Activated naive CD8-positive, alpha-beta T cell (primary cell): ENCODE results near the gene ADAMTS8.
A peak's percentile ranks its signal among the peaks of the same experiment; 100 is the strongest.

ENCODE experiments used
- H3K27ac Mint-ChIP-seq: one replicate; pipeline ENCODE4 v1.8.0; 2021; ENCODE audit warnings: mixed read lengths
- H3K27me3 Mint-ChIP-seq: one replicate; pipeline ENCODE4 v1.8.0; 2021; ENCODE audit warnings: mixed read lengths
- H3K36me3 Mint-ChIP-seq: one replicate; pipeline ENCODE4 v1.8.0; 2021; ENCODE audit warnings: mixed read lengths
- H3K4me1 Mint-ChIP-seq: one replicate; pipeline ENCODE4 v1.8.0; 2021; ENCODE audit warnings: low read depth, mixed read lengths
- H3K4me3 Mint-ChIP-seq: one replicate; pipeline ENCODE4 v1.8.0; 2021; ENCODE audit warnings: mild to moderate bottlenecking, mixed read lengths
- H3K9me3 Mint-ChIP-seq: one replicate; pipeline ENCODE4 v1.8.0; 2021; ENCODE audit warnings: low read depth, mixed read lengths

Gene ADAMTS8

GRCh38 chr11:130428316-130429119, at the start of gene ADAMTS8:
TSS of gene ADAMTS8 (minus strand) at chr11:130428609. CDS start at chr11:130428286, 323 bp downstream.
- Mint-ChIP-seq H3K36me3 (no peaks in the 10 kb centered on the region), H3K27ac (no peak within 1 kb of the TSS), H3K27me3 (peaks cover 34% of the 10 kb centered on the region), H3K4me3 (peak within 1 kb of the TSS; percentile 75), H3K4me1 (peaks cover 13% of the 10 kb centered on the region), H3K9me3 (no peaks in the 10 kb centered on the region)

GRCh38 chr11:130477586-130478203, 49.3 kb upstream of the ADAMTS8 start:
- Mint-ChIP-seq H3K9me3 (no peaks in the 10 kb centered on the region), H3K27ac (no peak overlapping the region), H3K4me1 (no peaks in the 10 kb centered on the region), H3K36me3 (no peaks in the 10 kb centered on the region), H3K27me3 (no peaks in the 10 kb centered on the region), H3K4me3 (no peak overlapping the region)

GRCh38 chr11:130476922-130477491, 48.6 kb upstream of the ADAMTS8 start:
- Mint-ChIP-seq H3K36me3 (no peaks in the 10 kb centered on the region), H3K4me1 (no peaks in the 10 kb centered on the region), H3K4me3 (no peak overlapping the region), H3K9me3 (no peaks in the 10 kb centered on the region), H3K27me3 (no peaks in the 10 kb centered on the region), H3K27ac (no peak overlapping the region)

- no peaks in the 10 kb centered on the region for H3K4me1 Mint-ChIP-seq
- no peak overlapping the region for H3K4me3 Mint-ChIP-seq
- no peaks in the 10 kb centered on the region for H3K36me3 Mint-ChIP-seq
- no peaks in the 10 kb centered on the region for H3K27me3 Mint-ChIP-seq
- no peak overlapping the region for H3K27ac Mint-ChIP-seq
- H3K9me3 Mint-ChIP-seq: no peaks in the 10 kb centered on the region
These were observed 48.0 kb upstream of the ADAMTS8 start for GRCh38 chr11:130476200-130476921.

- H3K4me1 Mint-ChIP-seq: no peaks in the 10 kb centered on the region
- H3K9me3 Mint-ChIP-seq: no peaks in the 10 kb centered on the region
- no peaks in the 10 kb centered on the region for H3K36me3 Mint-ChIP-seq
These were observed 47.1 kb upstream of the ADAMTS8 start for GRCh38 chr11:130475426-130476053.

GRCh38 chr11:130474637-130475400, 46.4 kb upstream of the ADAMTS8 start:
- Mint-ChIP-seq H3K27me3 (no peaks in the 10 kb centered on the region), H3K36me3 (no peaks in the 10 kb centered on the region), H3K9me3 (no peaks in the 10 kb centered on the region), H3K4me1 (no peaks in the 10 kb centered on the region), H3K27ac (no peak overlapping the region), H3K4me3 (no peak overlapping the region)

More at GRCh38 chr11:130475426-130476053, 47.1 kb upstream of the ADAMTS8 start:
- Mint-ChIP-seq H3K4me3 (no peak overlapping the region), H3K27ac (no peak overlapping the region), H3K27me3 (no peaks in the 10 kb centered on the region)

- H3K27me3 Mint-ChIP-seq: no peaks in the 10 kb centered on the region
- no peaks in the 10 kb centered on the region for H3K36me3 Mint-ChIP-seq
- no peaks in the 10 kb centered on the region for H3K4me1 Mint-ChIP-seq
- no peak overlapping the region for H3K27ac Mint-ChIP-seq
- H3K9me3 Mint-ChIP-seq: no peaks in the 10 kb centered on the region
- H3K4me3 Mint-ChIP-seq: no peak overlapping the region
These were observed 45.5 kb upstream of the ADAMTS8 start for GRCh38 chr11:130473795-130474377.

- H3K27ac Mint-ChIP-seq: no peak overlapping the region
- no peaks in the 10 kb centered on the region for H3K36me3 Mint-ChIP-seq
- no peaks in the 10 kb centered on the region for H3K27me3 Mint-ChIP-seq
- H3K9me3 Mint-ChIP-seq: no peaks in the 10 kb centered on the region
- no peak overlapping the region for H3K4me3 Mint-ChIP-seq
- no peaks in the 10 kb centered on the region for H3K4me1 Mint-ChIP-seq
These were observed 44.8 kb upstream of the ADAMTS8 start for GRCh38 chr11:130473056-130473794.

- Mint-ChIP-seq H3K9me3 (no peaks in the 10 kb centered on the region), H3K36me3 (no peaks in the 10 kb centered on the region), H3K27ac (no peak overlapping the region)
These were observed 44.1 kb upstream of the ADAMTS8 start for GRCh38 chr11:130472434-130472961.

GRCh38 chr11:130471731-130472433, 43.5 kb upstream of the ADAMTS8 start:
- Mint-ChIP-seq H3K27ac (no peak overlapping the region), H3K4me3 (no peak overlapping the region), H3K27me3 (no peaks in the 10 kb centered on the region), H3K4me1 (no peaks in the 10 kb centered on the region), H3K9me3 (no peaks in the 10 kb centered on the region), H3K36me3 (no peaks in the 10 kb centered on the region)

More at GRCh38 chr11:130472434-130472961, 44.1 kb upstream of the ADAMTS8 start:
- Mint-ChIP-seq H3K4me1 (no peaks in the 10 kb centered on the region), H3K27me3 (no peaks in the 10 kb centered on the region), H3K4me3 (no peak overlapping the region)

GRCh38 chr11:130470832-130471706, 42.7 kb upstream of the ADAMTS8 start:
- Mint-ChIP-seq H3K36me3 (no peaks in the 10 kb centered on the region), H3K4me1 (no peaks in the 10 kb centered on the region), H3K9me3 (no peaks in the 10 kb centered on the region), H3K27me3 (no peaks in the 10 kb centered on the region), H3K27ac (no peak overlapping the region), H3K4me3 (no peak overlapping the region)

GRCh38 chr11:130469181-130469580, 40.8 kb upstream of the ADAMTS8 start:
- Mint-ChIP-seq H3K4me3 (no peak overlapping the region), H3K36me3 (no peaks in the 10 kb centered on the region), H3K4me1 (no peaks in the 10 kb centered on the region), H3K27ac (no peak overlapping the region), H3K27me3 (no peaks in the 10 kb centered on the region), H3K9me3 (no peaks in the 10 kb centered on the region)
